ENCODE measurements around the gene USP54.
A peak's percentile ranks its signal among the peaks of the same experiment; 100 is the strongest.

USP54 gene

GRCh38 chr10:73522263-73522662 is 68.9 kb downstream of the USP54 start:
- DNase-seq: no peak

- DNase-seq: no peak
Measured at GRCh38 chr10:73519336-73519735, 71.8 kb downstream of the USP54 start.

DNA sequence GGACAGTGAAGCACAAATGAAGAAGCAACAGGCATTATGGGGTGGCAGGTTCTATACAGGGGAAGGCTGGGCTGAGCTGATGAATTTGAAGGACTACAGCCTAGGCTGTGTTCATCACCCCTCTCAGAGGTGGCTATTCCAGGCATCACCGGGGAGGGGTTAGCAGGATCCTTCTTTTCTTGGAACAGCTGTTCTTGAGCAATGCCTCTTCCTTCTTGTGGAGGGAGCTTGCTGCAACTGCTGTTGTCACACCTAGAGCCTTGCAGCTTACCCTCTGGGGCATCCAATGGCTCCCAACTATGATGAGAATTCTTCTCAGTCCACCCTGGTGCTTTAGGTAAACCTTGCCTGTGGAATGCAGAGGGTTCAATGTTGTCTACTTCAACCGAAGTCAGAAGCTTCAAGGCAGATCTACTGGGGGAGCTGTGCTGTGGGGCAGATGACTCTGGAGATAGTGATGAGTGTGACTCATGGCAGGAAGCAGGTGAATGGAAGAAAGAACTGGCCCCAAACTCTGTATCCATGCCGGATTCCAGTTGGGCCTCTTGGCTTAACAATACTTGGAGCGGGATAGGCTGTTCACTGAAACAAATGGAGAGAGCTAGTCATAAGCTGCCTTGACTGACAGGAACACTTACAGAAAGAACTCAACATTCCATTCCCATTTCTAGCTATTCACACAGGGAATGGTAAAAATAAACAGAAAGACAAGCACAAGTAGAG is 73.8 kb downstream of the USP54 start:
- no peak for DNase-seq

GRCh38 chr10:73512207-73512743 is 78.9 kb downstream of the USP54 start:
- no peak for DNase-seq

- DNase-seq: no peak
Measured at GRCh38 chr10:73509695-73510094, 81.4 kb downstream of the USP54 start.

DNA sequence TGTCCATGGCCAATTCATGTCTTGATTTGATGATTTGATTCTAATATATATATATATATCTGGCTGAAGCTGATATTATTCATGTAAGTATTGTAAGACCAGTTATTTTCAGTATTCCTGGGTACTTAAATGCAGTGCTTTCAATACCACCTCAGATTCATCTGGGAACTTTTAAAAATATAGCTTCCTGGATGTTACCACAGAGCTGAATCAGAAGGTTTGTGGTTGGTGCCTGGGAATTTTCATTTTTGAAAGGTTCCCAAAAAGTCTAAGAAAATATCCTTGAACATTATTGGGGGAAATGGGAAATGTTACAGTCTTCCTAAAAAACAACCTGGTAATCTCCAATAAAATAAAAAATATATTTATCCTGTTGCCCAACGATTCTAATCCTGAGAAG is 84.7 kb downstream of the USP54 start:
- no peak for DNase-seq

GRCh38 chr10:73506074-73506473 is 85.1 kb downstream of the USP54 start:
- DNase-seq: no peak

DNA sequence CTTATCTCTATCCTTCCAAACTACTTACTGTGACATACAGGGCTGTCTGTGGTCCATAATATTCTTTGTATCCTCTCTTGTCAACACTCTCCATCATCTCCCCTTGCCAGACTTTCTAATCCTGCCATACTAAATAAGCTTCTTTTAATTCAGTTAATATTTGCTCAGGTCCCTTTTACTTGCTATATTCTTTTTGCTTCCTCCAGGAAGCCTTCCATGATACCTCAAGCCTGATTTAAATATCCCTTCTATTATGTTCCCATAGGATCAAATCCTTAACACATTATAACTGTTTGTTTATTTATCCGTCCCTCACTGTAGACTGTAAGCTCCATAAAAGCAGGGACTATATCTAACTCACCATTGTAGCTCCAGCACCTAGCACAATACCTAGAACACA is 88.1 kb downstream of the USP54 start:
- no peak for DNase-seq

DNA sequence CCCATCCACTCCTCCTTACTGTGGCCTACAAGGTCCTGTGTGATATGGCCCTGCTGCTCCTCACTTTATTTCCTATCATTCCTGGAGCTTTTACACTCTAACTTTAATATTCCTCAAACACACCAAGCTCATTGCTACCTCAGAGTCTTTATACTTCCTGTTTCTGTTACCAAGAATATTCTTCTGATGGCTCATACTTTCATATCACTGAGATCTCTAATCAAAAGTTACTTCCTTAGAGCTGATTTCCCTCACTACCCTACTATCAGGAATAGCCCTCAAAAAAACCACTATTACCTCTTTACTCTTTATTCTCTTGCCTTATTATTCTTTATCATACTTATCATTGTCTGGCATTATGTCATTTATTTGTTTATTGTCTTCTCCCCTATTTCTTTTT is 89.5 kb downstream of the USP54 start:
- DNase-seq: no peak

DNA sequence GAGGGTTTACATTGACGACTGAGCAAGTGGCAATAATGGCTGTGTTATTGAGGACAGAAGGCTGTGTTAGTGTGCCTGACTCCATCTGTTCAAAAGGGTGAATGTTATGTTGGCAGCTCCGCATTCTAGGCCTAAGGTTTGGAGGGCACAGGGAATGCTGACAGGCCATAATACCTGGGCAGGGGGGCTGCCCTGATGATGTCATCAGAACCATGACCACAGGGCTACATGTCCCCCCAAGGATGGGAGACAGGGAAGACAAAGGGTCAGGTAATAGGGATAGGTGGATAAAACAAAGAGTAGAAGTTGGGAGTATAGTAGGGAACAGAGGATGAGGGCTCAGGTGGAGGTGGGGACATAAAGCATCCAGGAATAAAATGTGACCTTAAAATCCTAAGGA is 93.5 kb downstream of the USP54 start:
- no peak for DNase-seq

- DNase-seq: peak; percentile 90
Measured at GRCh38 chr10:73495884-73496674, 95.1 kb downstream of the USP54 start, which contains the start of gene PPP3CB. Gene PPP3CB (minus strand): TSS chr10:73496024. CDS start chr10:73495889, 135 bp downstream.

GRCh38 chr10:73495226-73495883 is 95.8 kb downstream of the USP54 start:
- peak; percentile 84 for DNase-seq

GRCh38 chr10:73494877-73495225 is 96.3 kb downstream of the USP54 start:
- DNase-seq: no peak

GRCh38 chr10:73494213-73494612 is 96.9 kb downstream of the USP54 start:
- no peak for DNase-seq

GRCh38 chr10:73493781-73494180 is 97.4 kb downstream of the USP54 start:
- DNase-seq: no peak

- DNase-seq: no peak
Measured at GRCh38 chr10:73486601-73487000, 104.5 kb downstream of the USP54 start.

- no peak for DNase-seq
Measured at GRCh38 chr10:73485320-73485719, 105.8 kb downstream of the USP54 start.

DNA sequence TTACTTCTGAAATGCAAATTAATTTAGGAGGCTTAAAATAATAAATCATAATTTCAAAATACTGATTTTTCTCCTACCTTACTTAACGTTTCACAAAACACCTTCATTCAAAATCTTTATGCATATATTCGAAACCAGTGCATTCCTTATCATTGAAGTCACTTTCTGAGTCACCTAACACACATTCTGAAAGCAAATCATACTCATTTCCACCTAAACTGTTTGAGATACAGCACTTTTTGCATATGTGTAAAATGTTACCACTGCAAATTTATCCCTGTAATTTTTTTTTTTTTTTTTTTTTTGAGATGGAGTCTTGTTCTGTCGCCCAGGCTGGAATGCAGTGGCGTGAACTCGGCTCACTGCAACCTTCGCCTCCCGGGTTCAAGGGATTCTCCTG is 111.0 kb downstream of the USP54 start:
- DNase-seq: no peak

DNA sequence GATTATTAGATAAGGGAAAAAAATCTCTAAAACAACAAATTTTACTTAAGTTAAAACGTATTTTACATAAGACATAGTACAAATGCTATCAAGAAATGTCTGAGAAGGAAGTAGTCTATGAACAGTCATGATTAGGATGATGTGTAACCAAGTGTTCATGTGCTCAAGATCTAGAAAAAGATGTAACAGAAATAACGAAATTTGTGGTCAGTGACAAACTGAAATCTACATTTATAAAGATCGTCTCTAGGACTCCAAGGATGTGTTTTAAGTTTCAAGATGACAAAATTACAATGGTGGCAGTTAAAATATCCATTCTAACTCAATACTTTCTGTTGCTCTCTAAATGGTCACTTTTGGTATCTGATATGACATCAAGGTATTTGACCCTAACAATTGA is 112.5 kb downstream of the USP54 start:
- no peak for DNase-seq

DNA sequence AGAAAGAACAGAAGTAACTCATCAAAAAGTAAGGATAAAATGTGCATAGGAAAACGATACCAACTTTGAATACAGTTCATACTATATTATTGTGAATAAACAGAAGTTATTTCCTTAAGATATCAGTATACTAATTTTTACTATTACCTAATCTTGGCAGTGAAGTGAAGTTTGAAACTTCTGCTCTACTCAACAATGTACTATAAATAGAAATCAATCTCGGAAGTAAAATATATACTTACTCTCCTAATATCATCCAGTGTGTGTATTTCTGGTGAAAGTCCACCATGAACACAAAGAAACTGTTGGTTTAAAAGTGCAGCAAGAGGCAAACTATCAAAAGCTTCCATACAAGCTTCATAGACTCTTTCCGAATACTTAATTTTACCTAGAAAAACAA is 119.9 kb downstream of the USP54 start:
- no peak for DNase-seq

DNA sequence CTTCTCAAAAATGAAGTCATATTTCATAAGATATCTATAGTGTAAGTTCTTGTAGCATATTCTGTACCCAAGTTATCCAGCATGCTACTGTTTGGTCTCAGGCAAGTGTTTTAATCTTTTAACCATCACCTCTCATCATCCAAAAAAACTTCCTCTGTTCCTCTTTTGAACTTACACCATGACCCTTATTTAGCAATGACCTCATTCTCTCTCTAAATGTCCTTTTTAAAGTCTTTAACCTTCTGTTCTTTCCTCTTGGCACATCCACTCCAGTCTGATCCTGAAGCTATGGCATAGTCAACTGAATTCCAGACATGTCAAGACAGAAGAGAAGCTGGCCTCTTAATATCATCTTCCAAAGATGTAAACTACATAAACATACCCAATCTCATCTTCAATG is 121.6 kb downstream of the USP54 start:
- DNase-seq: no peak

GRCh38 chr10:73467206-73467605 is 123.9 kb downstream of the USP54 start:
- DNase-seq: no peak

GRCh38 chr10:73465978-73466726 is 125.0 kb downstream of the USP54 start:
- DNase-seq: no peak
